SU-DHL-6 (cell line): ENCODE measurements around the gene OTC.

Experiments
- EZH2phosphoT487 ChIP-seq: fragments of 200-600 bp; sonication (generic), shearing (Covaris generic); conservative IDR thresholded peaks from 2 replicates; pipeline ENCODE4 v1.6.1; 2018; ENCODE audit warnings: mild to moderate bottlenecking, antibody characterized with exemption, low read length, moderate library complexity, mixed read lengths
- TF ChIP-seq, protein P1 (sequence below): fragments of 200-600 bp; sonication (generic); IDR thresholded peaks from one replicate; pipeline ENCODE4 v1.5.1; 2017; ENCODE audit warnings: antibody characterized with exemption, mild to moderate bottlenecking, low read length, moderate library complexity; ENCODE audit not compliant: insufficient read depth, poor library complexity, severe bottlenecking

DNA sequence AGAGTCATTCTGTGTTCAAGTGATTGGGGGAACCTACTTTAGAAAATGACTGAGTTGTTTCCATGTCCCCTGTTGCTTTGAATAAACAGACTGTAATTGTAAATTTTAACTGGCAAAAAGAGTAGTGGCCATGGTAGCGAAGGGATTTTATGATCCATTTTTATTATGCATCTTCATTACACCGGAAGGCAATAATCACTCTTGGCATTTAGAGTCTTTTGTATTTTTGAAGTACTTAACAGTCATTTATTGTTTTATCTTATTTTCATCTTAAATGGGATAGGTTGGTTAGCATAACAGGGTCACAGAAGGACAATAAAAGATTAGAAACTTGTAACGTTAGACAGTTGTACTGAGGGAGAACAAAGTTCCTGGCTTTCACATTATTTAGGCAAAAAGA is 11.0 kb upstream of the OTC start:
- TF ChIP-seq, protein P1, sequence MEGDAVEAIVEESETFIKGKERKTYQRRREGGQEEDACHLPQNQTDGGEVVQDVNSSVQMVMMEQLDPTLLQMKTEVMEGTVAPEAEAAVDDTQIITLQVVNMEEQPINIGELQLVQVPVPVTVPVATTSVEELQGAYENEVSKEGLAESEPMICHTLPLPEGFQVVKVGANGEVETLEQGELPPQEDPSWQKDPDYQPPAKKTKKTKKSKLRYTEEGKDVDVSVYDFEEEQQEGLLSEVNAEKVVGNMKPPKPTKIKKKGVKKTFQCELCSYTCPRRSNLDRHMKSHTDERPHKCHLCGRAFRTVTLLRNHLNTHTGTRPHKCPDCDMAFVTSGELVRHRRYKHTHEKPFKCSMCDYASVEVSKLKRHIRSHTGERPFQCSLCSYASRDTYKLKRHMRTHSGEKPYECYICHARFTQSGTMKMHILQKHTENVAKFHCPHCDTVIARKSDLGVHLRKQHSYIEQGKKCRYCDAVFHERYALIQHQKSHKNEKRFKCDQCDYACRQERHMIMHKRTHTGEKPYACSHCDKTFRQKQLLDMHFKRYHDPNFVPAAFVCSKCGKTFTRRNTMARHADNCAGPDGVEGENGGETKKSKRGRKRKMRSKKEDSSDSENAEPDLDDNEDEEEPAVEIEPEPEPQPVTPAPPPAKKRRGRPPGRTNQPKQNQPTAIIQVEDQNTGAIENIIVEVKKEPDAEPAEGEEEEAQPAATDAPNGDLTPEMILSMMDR = no peak
- TF ChIP-seq EZH2phosphoT487 = no peak
